Ovary (tissue), 3 donors: ENCODE measurements around the gene GSTO1.

Experiments used
- CTCF ChIP-seq, 3 donors: fragments of 450-650 bp in 2 of 3; fragments of 200-600 bp in 1 of 3; IDR thresholded peaks; one replicate each; pipeline versions ENCODE4 v1.5.1 to v1.8.0; 2016 to 2022; ENCODE audit warnings: antibody characterized with exemption in 3 of 3, mild to moderate bottlenecking in 1 of 3
- EP300 ChIP-seq: sonication (generic); formaldehyde crosslinking; IDR thresholded peaks from one replicate; pipeline ENCODE4 v1.6.1; 2017; ENCODE audit warnings: antibody characterized with exemption
- POLR2A ChIP-seq: fragments of 450-650 bp; IDR thresholded peaks from one replicate; pipeline ENCODE4 v1.6.1; 2017; ENCODE audit warnings: antibody characterized with exemption, mild to moderate bottlenecking, moderate library complexity
- donor health status: DM: no; HTN: no; CAD: no.

- TF ChIP-seq CTCF (IDR thresholded peaks at IDR 0.05): no peak
- no peak for TF ChIP-seq POLR2A
- TF ChIP-seq EP300: no peak
Observed at GRCh38 chr10:104220522-104220921, 34.2 kb upstream of the GSTO1 start.
